Cardiac fibroblast (primary cell): Measurements from ENCODE around the gene PIK3R5.

Source experiments
- DNase-seq, 2 donors: peaks; one replicate each; pipeline versions ENCODE4 v3.0.0 to v3.0.0-alpha.2; 2010; ENCODE audit warnings: low read depth in 2 of 2
- H3K4me3 ChIP-seq, 2 donors: replicated peaks in 1 of 2; 1 replicate in 1 of 2; 2 replicates in 1 of 2; pipeline ENCODE4 v1.5.1; 2011; ENCODE audit warnings: low read depth in 2 of 2, low read length in 2 of 2, mild to moderate bottlenecking in 2 of 2, moderate library complexity in 1 of 2
- CTCF ChIP-seq: IDR thresholded peaks from one replicate; pipeline ENCODE4 v1.5.1; 2011; ENCODE audit warnings: low read depth, mild to moderate bottlenecking, low read length, inconsistent platforms

PIK3R5 gene

GRCh38 chr17:8953156-8953885 lies 12.2 kb downstream of the PIK3R5 start:
- no peak overlapping the region for H3K4me3 ChIP-seq
- no peak for TF ChIP-seq CTCF
- no peak for DNase-seq

- TF ChIP-seq CTCF = no peak
- no peak overlapping the region for H3K4me3 ChIP-seq
- DNase-seq = no peak
Observed at GRCh38 chr17:8952191-8952590, 13.3 kb downstream of the PIK3R5 start.

- no peak overlapping the region for H3K4me3 ChIP-seq
- no peak for TF ChIP-seq CTCF
- no peak for DNase-seq
Observed at GRCh38 chr17:8951206-8951605, 14.3 kb downstream of the PIK3R5 start.

DNA sequence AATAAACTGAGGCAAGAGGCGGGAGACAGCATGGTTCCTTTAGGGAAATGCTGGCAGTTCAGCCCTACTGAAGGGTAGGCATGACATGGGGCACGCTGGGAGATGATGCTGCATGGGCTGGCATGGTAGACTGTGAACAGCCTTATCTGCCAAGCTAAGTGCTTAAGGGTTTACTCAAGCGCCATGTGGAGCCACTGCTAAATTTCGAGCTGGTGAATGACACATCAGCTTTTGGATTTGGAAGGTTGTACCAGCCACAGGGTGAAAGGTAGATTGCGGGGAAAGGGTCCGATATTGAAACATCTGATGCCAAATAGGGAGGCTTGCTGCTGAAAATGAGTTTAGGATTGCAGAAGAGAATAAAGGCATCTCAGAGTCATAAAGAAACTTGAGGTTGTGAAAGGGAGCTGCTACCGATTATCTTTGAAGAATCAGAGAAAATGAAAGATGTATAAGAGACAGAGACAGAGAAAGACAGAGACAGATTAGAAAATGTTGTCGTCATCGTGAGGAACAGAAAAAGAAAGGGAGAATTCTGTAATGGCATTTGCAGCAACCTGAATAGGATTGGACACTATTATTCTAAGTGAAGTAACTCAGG lies 16.3 kb downstream of the PIK3R5 start:
- H3K4me3 ChIP-seq = no peak overlapping the region
- TF ChIP-seq CTCF = no peak
- DNase-seq = no peak

GRCh38 chr17:8948462-8948861 lies 17.0 kb downstream of the PIK3R5 start:
- no peak for DNase-seq
- H3K4me3 ChIP-seq = no peak overlapping the region
- no peak for TF ChIP-seq CTCF

DNA sequence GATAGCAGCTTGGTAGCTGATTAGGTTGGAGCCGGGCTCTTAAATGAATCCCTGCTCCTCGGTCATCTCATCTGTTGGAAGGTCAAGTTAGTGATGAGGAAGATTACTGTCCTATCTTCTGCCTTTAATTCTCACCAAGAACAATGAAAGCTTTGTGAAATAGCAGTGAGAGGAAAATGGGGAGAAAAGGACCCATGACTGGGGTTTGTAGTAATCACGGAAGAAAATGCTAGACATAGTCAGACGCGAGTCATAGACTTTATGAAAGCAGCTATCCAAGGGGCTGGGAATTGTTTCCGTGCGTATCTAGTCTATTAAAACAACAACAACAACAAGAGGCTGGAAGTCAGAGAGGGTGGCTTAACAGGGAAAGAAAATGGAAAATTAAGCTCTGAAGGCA lies 18.3 kb downstream of the PIK3R5 start:
- peak in 1 of 2 donors; percentile 32 for DNase-seq
- H3K4me3 ChIP-seq = no peak overlapping the region
- TF ChIP-seq CTCF = no peak

DNA sequence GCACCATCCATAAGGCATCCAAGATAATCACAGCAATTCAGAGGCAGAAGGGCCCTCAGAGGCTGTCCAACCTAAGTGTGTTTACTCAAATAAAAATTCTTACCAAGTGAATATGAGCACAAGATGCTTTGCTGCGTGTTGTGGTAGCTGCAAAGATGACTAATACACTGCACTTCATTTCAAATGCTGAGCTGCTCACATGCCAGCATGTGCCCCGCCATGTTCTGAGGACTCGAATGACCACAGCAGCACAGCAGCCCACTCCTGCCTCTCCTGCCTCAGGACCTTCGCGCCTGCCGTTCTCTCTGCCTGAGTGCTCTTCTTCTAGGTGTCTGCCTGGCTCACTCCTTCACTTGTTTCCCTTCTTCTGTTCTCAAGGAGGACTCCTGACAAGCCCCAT lies 19.0 kb downstream of the PIK3R5 start:
- TF ChIP-seq CTCF = no peak
- DNase-seq = peak in 1 of 2 donors; percentile 20
- H3K4me3 ChIP-seq = no peak overlapping the region
